Measurements from ENCODE around the gene NFU1. TPM values are rescaled to one million over a fixed set of nuclear protein-coding genes. Genes with fewer than 3 reads are reported as not detected.

Gene NFU1
- total and polyA plus RNA-seq, 2 of the 4 experiments (the other 2 are of a cell fraction), result 24.0 to 32.4 TPM

GRCh38 chr2:69393963-69394362 lies 43.3 kb downstream of the NFU1 start:
- POLR2A ChIA-PET (ENCODE audit: unreplicated experiment), result no interaction called here
- CTCF ChIA-PET, result no interaction called here

More at GRCh38 chr2:69393963-69394362, 43.3 kb downstream of the NFU1 start:
- H4K91ac ChIP-seq (ENCODE audit: insufficient read depth, low read depth, low read length), result no peak overlapping the region
- ATAC-seq (ENCODE audit: low read depth) (no peak), DNase-seq (no peak)
- no peak overlapping the region for H3K27ac ChIP-seq (ENCODE audit: insufficient read depth, low read length)
- no peaks in the 10 kb centered on the region for H3K9me3 ChIP-seq (ENCODE audit: control insufficient read depth, insufficient read depth, low read length)
- no TSS peak for BruUV-seq (replicated peaks)
- no peak overlapping the region for H3K23ac ChIP-seq (ENCODE audit: low read depth, low read length)
- no peak overlapping the region for H2BK20ac ChIP-seq (ENCODE audit: low read depth, low read length)
- no peak overlapping the region for H3K14ac ChIP-seq (replicated peaks; ENCODE audit: low read depth, low read length)
- H3K4me3 ChIP-seq (ENCODE audit: insufficient read depth, low read depth, low read length), result no peak overlapping the region
- H3K4me1 ChIP-seq (ENCODE audit: control insufficient read depth, insufficient read depth, low read length), result no peaks in the 10 kb centered on the region
- H4K8ac ChIP-seq (ENCODE audit: low read depth in 2 of 2, low read length in 2 of 2), result no peak overlapping the region
- H4K5ac ChIP-seq (ENCODE audit: low read depth, low read length), result no peak overlapping the region
- no peaks in the 10 kb centered on the region for H4K20me1 ChIP-seq (ENCODE audit: insufficient read depth, low read length)
- H3K36me3 ChIP-seq (ENCODE audit: control insufficient read depth, insufficient read depth, low read length), result peaks cover 19% of the 10 kb centered on the region
- H2AK9ac ChIP-seq (replicated peaks; ENCODE audit: low read depth, low read length, poor library complexity), result no peak overlapping the region
- no peak overlapping the region for H2AFZ ChIP-seq (replicated peaks; ENCODE audit: low read length, poor library complexity)
- dilution Hi-C loops (cut with HindIII; ENCODE audit: low sequenced_read_pairs, unreplicated experiment), result no loop called here
- in situ Hi-C loops (cut with MboI; ENCODE audit: low sequenced_read_pairs), result no loop called here
- H2BK15ac ChIP-seq (ENCODE audit: low read depth, low read length), result no peak overlapping the region
- TF ChIP-seq BHLHE40 (IDR thresholded peaks at IDR 0.05; ENCODE audit: low read depth, low read length) (no peak), RFX5 (IDR thresholded peaks at IDR 0.05; ENCODE audit: low read depth, low read length) (no peak), CHD1 (IDR thresholded peaks at IDR 0.05; ENCODE audit: low read depth, low read length) (no peak), RCOR1 (IDR thresholded peaks at IDR 0.05; ENCODE audit: insufficient replicate concordance, low read length) (no peak), MAFK (IDR thresholded peaks at IDR 0.05; ENCODE audit: low read depth, low read length) (no peak), CTCF (conservative IDR thresholded peaks at IDR 0.05; ENCODE audit: low read depth, low read length) (no peak), CEBPB (IDR thresholded peaks at IDR 0.05; ENCODE audit: low read depth, low read length) (no peak), POLR2A (IDR thresholded peaks at IDR 0.05; ENCODE audit: low read depth, low read length) (no peak)
- no peak overlapping the region for H3K4ac ChIP-seq (ENCODE audit: low read depth, low read length)
- H3K18ac ChIP-seq (ENCODE audit: low read depth, low read length), result no peak overlapping the region
- H3K56ac ChIP-seq (ENCODE audit: extremely low read depth, insufficient read depth, low read length), result no peak overlapping the region
- 0 out of 4 replicates have a peak, but pooled peaks cover 0 to 5% of the 10 kb centered on the region in 2 experiments for H3K79me1 ChIP-seq (ENCODE audit: low read depth in 1 of 2, low read length in 2 of 2)
- intact Hi-C loops (cut with micrococcal nuclease), result no loop called here
- H3K4me2 ChIP-seq (ENCODE audit: low read depth, low read length), result no peak overlapping the region
- no peaks in the 10 kb centered on the region for H3K9me1 ChIP-seq (ENCODE audit: insufficient read depth, low read length)
- H2BK120ac ChIP-seq (ENCODE audit: low read depth, low read length), result no peak overlapping the region
- no peak overlapping the region for H3K9ac ChIP-seq (ENCODE audit: low read depth, low read length)
- H2AK5ac ChIP-seq (ENCODE audit: low read depth, low read length), result no peak overlapping the region
- no peak overlapping the region for H2BK5ac ChIP-seq (ENCODE audit: low read depth, low read length, poor library complexity, severe bottlenecking)
- H3K27me3 ChIP-seq (ENCODE audit: control insufficient read depth, insufficient read depth, low read length), result no peaks in the 10 kb centered on the region
